AG09309 (cell line): ENCODE data around the gene DYNC1H1.

Experiments used
- DNase-seq: peaks from one replicate; pipeline ENCODE4 v3.0.0-alpha.2; 2010; ENCODE audit warnings: low read depth
- H3K4me3 ChIP-seq: 2 replicates; pipeline ENCODE4 v1.5.1; 2011; ENCODE audit warnings: mild to moderate bottlenecking, low read depth, low read length, moderate library complexity; ENCODE audit not compliant: control insufficient read depth
- TF ChIP-seq, protein P1 (sequence below): IDR thresholded peaks from 2 replicates; pipeline ENCODE4 v1.5.1; 2011; ENCODE audit warnings: mild to moderate bottlenecking, low read depth, low read length, inconsistent platforms; ENCODE audit not compliant: insufficient read depth, control insufficient read depth; ENCODE audit errors: missing control alignments

Gene DYNC1H1

GRCh38 chr14:101964297-101965180 lies at the start of gene DYNC1H1:
Gene DYNC1H1 (plus strand): TSS chr14:101964573. CDS start chr14:101964692, 119 bp downstream.
- peak; percentile 42 for DNase-seq
- TF ChIP-seq, protein P1, sequence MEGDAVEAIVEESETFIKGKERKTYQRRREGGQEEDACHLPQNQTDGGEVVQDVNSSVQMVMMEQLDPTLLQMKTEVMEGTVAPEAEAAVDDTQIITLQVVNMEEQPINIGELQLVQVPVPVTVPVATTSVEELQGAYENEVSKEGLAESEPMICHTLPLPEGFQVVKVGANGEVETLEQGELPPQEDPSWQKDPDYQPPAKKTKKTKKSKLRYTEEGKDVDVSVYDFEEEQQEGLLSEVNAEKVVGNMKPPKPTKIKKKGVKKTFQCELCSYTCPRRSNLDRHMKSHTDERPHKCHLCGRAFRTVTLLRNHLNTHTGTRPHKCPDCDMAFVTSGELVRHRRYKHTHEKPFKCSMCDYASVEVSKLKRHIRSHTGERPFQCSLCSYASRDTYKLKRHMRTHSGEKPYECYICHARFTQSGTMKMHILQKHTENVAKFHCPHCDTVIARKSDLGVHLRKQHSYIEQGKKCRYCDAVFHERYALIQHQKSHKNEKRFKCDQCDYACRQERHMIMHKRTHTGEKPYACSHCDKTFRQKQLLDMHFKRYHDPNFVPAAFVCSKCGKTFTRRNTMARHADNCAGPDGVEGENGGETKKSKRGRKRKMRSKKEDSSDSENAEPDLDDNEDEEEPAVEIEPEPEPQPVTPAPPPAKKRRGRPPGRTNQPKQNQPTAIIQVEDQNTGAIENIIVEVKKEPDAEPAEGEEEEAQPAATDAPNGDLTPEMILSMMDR: no peak
- peak within 1 kb of the TSS; percentile 65 for H3K4me3 ChIP-seq

DNA sequence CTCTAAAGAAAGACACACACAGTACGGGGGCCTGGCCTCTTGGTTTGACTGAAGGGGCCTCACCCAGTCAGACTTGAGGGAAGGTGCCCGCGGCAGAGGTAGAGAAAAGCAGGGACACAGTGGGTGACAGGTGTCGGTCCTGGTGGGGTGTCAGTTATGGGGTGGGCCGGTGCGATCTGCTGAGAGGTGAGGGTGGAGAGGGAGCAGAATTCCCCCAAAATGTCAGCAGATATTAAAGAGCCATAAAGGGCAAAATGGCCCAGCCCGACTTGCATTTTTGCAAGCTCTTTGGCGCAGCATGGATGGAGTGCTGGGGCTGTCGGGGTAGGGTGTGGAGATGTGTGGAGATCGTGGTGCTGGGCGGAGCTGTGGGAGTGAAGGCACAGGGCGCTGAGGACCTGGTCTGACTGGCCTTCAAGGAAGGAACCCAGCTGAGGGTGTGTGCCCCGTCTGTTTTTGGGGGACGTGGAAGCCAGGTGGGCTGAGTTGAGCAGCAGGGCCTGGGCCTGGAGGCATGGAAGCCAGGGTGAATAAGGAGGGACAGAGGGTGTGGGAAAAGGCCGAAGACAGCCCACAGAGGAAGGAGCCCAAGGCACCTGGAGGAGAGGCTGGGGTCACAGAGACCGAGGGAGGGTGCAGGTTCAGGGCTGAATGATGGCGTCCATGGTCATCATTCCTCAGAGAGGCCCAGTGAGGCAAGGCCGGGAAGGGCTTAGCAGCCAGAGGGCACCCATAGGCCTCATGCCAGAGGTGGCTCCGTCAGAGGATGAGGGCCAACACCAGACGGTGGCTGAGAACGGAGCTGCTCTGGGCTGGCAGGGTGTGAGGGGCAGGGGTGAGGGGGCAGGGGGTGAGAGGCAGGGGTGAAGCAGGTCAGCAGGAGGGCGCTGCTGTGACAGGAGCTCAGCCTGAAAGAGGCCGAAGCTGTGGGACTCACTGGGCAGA lies 48.2 kb upstream of the DYNC1H1 start:
- TF ChIP-seq, protein P1: no peak
- H3K4me3 ChIP-seq: no peak overlapping the region
- DNase-seq: no peak

DNA sequence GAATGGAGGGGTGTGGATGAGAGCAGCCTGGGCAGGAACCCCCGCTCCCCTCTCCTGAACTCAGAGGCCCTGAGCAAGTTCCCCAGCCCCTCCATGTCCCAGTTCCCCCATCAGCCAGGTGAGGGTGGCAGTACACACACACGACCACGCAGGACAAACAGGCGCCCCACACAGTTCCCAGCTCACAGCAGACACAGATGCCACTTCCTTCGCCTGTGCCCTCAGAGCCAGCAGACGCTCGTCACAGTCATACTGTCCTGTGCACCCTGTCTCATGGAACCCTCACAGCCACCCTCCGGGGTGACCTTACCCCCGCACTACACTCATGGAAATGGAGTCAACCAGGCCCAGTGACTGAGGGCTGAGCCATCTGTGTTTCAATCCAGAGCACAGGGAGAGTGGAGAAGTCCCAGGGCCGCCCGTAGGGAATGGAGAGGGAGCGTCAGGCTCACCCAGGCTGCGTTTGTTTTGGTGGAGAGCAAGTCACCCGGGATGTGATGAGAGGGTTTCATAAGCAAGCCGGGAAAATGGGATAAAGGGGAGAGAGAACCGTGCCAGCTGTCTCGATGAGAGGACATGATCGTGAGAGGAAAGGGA lies 47.5 kb upstream of the DYNC1H1 start:
- DNase-seq: no peak
- TF ChIP-seq, protein P1: no peak
- H3K4me3 ChIP-seq: no peak overlapping the region

DNA sequence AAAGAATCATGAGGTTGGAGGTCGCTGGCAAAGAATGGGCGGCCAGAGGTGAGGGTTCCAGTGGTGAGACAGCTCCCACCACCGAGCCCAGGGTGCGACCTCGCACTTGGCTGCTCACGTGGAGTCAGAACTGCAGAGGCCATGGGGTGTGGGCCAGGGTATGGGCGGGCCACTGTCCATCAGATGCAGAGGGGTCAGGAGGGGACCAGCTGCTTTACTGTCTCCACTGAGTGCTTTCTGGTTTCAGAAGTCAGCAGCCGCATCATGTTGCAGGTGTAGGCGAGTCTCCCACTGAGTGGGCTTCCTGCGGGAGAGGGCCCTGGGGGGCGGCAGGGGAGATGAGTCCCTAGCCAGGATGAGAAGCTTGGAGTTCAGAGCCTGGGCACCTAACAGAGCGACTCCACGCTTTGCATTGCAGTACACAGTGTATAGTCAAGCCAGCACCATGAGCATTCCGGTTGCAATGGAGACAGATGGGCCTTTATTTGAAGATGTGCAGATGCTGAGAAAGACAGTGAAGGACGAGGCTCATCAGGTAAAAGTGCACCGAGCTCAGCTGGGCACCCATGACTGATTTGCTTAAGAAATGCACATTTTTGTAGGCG lies 46.9 kb upstream of the DYNC1H1 start:
- H3K4me3 ChIP-seq: no peak overlapping the region
- DNase-seq: no peak
- TF ChIP-seq, protein P1: no peak

DNA sequence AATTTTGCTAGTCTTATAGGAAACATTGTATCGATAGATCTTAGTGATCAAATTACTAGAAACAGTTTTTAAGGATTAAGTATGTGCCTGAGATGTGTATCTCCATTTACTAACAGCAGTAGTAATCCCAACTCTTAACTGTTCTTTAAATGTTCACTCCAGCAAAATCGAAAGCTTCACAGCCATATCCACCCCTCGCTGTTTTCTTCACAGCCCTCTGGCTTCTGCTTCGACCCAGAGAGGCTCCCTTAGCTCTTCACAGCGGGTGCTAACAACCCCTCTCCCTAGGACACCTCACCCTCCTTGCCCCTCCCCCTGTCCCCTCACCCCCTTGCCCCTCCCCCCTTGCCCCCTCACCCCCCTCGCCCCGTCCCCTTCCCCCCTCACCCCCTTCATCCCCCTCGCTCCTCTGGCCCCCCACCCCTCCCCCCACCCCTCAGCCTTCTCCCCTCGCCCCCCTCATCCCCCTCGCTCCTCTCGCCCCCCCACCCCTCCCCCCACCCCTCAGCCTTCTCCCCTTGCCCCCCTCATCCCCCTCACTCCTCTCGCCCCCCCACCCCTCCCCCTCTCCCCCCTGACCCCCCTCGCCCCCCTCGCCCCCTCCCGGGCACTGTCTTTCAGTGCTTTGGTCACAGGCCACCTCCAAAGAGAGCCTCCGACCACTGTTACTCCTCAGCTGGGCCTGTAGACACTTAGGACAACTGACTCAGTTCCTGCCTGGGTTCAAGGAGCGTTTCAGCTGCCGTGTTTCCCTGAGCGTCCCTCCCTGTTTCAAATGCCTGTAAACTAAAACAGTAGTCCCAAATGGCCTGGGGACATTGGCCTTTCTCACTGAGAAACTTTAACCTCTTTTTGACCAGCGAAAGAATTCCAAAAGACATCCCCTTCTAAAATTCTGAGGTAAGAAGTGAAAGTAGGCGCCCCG lies 46.0 kb upstream of the DYNC1H1 start:
- TF ChIP-seq, protein P1: no peak
- DNase-seq: no peak
- H3K4me3 ChIP-seq: no peak overlapping the region
